Smooth muscle cell (in vitro differentiated cells): ENCODE data around the gene TENM4. TPM values are rescaled to one million over a fixed set of nuclear protein-coding genes. Genes with fewer than 3 reads are reported as not detected.

Source experiments
- DNase-seq: peaks from one replicate; lab custom pipeline; 2025; ENCODE audit not compliant: unreplicated experiment; lab: John Stamatoyannopoulos, UW
- H2AFZ ChIP-seq: fragments of 200-600 bp; sonication (generic); 2 replicates; pipeline ENCODE4 v1.6.0; 2016; ENCODE audit warnings: antibody characterized with exemption, low read depth, mild to moderate bottlenecking
- H3F3A ChIP-seq: fragments of 200-600 bp; sonication (generic); 2 replicates; pipeline ENCODE4 v1.6.0; 2017; ENCODE audit warnings: antibody characterized with exemption, low read depth
- H3K27ac ChIP-seq: fragments of 200-600 bp; sonication (generic); 2 replicates; pipeline ENCODE4 v1.5.1; 2016; ENCODE audit warnings: low read depth, mild to moderate bottlenecking
- H3K27me3 ChIP-seq: fragments of 200-600 bp; sonication (generic); 2 replicates; pipeline ENCODE4 v1.6.1; 2016; ENCODE audit warnings: low read depth, mild to moderate bottlenecking
- H3K36me3 ChIP-seq: fragments of 200-600 bp; sonication (generic); 2 replicates; pipeline ENCODE4 v1.5.1; 2016; ENCODE audit warnings: low read depth
- H3K4me1 ChIP-seq: fragments of 200-600 bp; sonication (generic); 2 replicates; pipeline ENCODE4 v1.5.1; 2016; ENCODE audit warnings: low read depth
- H3K4me2 ChIP-seq: fragments of 200-600 bp; sonication (generic); 2 replicates; pipeline ENCODE4 v1.6.0; 2016; ENCODE audit warnings: mild to moderate bottlenecking
- H3K4me3 ChIP-seq: fragments of 200-600 bp; sonication (generic); 2 replicates; pipeline ENCODE4 v1.5.1; 2016; ENCODE audit warnings: mild to moderate bottlenecking
- H3K79me2 ChIP-seq: fragments of 200-600 bp; sonication (generic); 2 replicates; pipeline ENCODE4 v1.6.0; 2016; ENCODE audit warnings: low read depth, mild to moderate bottlenecking
- H3K9ac ChIP-seq: fragments of 200-600 bp; sonication (generic); 2 replicates; pipeline ENCODE4 v1.6.0; 2016; ENCODE audit warnings: low read depth
- H3K9me3 ChIP-seq: fragments of 200-600 bp; sonication (generic); replicated peaks from 2 replicates; pipeline ENCODE4 v1.5.1; 2016; ENCODE audit warnings: low read depth
- H4K20me1 ChIP-seq: fragments of 200-600 bp; sonication (generic); 2 replicates; pipeline ENCODE4 v1.6.0; 2016; ENCODE audit warnings: low read depth
- CTCF ChIP-seq: fragments of 200-600 bp; sonication (generic); IDR thresholded peaks from 2 replicates; pipeline ENCODE4 v1.5.1; 2017; ENCODE audit warnings: borderline replicate concordance, mild to moderate bottlenecking, antibody characterized with exemption; ENCODE audit not compliant: insufficient read depth, poor library complexity, severe bottlenecking
- WGBS: methylation state at CpG from one replicate; pipeline ENCODE4 v1.1.7; 2016; ENCODE audit warnings: low lambda C conversion rate; 5-methylcytosine and 5-hydroxymethylcytosine counted together
- polyA plus RNA-seq: library from polyadenylated mRNA; unstranded; fragments of >200 nt; fragmentation: Nextera tagmentation; extraction: Ambion mirVana; gene quantifications from 2 replicates; pipeline ENCODE4 v1.2.1, GENCODE V29; 2016
- total RNA-seq: library from RNA; depleted of rRNA; stranded (reverse); fragments of >200 nt; gene quantifications from 2 replicates; pipeline ENCODE4 v1.2.3, GENCODE V29; 2014

Gene TENM4
- total and polyA plus RNA-seq, 2 experiments from 2014 or later = 31.6 to 38.2 TPM

- no peak overlapping the region for H3K4me3 ChIP-seq
- H3K4me1 ChIP-seq = peaks cover 6% of the 10 kb centered on the region
- no peak overlapping the region for H2AFZ ChIP-seq
- H3F3A ChIP-seq = no peaks in the 10 kb centered on the region
- no peaks in the 10 kb centered on the region for H3K27me3 ChIP-seq
- no peaks in the 10 kb centered on the region for H3K79me2 ChIP-seq
- no peaks in the 10 kb centered on the region for H4K20me1 ChIP-seq
- no peak overlapping the region for H3K27ac ChIP-seq
- no peaks in the 10 kb centered on the region for H3K36me3 ChIP-seq
- DNase-seq = no peak
- H3K9me3 ChIP-seq = no peaks in the 10 kb centered on the region
- H3K4me2 ChIP-seq = no peak overlapping the region
- WGBS = 22% methylated on average over 6 of the region's 6 CpGs
- no peak for TF ChIP-seq CTCF
- H3K9ac ChIP-seq = no peak overlapping the region
Measured at GRCh38 chr11:79212741-79213190, 228.1 kb downstream of the TENM4 start.

GRCh38 chr11:79209540-79210266 is 231.1 kb downstream of the TENM4 start:
- H3K4me2 ChIP-seq = no peak overlapping the region

GRCh38 chr11:79208126-79208525 is 232.7 kb downstream of the TENM4 start:
- no peak overlapping the region for H3K9ac ChIP-seq
- no peak for DNase-seq
- WGBS = 87% methylated on average over 2 of the region's 2 CpGs
- no peak overlapping the region for H2AFZ ChIP-seq
- H3K36me3 ChIP-seq = no peaks in the 10 kb centered on the region
- peaks cover 5% of the 10 kb centered on the region for H3K4me1 ChIP-seq
- no peak overlapping the region for H3K27ac ChIP-seq
- H3K4me3 ChIP-seq = no peak overlapping the region
- no peaks in the 10 kb centered on the region for H3K79me2 ChIP-seq
- no peaks in the 10 kb centered on the region for H3F3A ChIP-seq
- no peak overlapping the region for H3K4me2 ChIP-seq
- H4K20me1 ChIP-seq = peaks cover 4% of the 10 kb centered on the region
- TF ChIP-seq CTCF = no peak
- no peaks in the 10 kb centered on the region for H3K9me3 ChIP-seq
- H3K27me3 ChIP-seq = no peaks in the 10 kb centered on the region

More at GRCh38 chr11:79209540-79210266, 231.1 kb downstream of the TENM4 start:
- Histone ChIP-seq H3K79me2 (no peaks in the 10 kb centered on the region), H4K20me1 (no peaks in the 10 kb centered on the region), H3K27me3 (no peaks in the 10 kb centered on the region), H3K4me3 (no peak overlapping the region), H3F3A (no peaks in the 10 kb centered on the region), H3K9ac (no peak overlapping the region), H3K4me1 (peaks cover 6% of the 10 kb centered on the region), H3K9me3 (no peaks in the 10 kb centered on the region), H2AFZ (no peak overlapping the region), H3K27ac (no peak overlapping the region), H3K36me3 (no peaks in the 10 kb centered on the region)
- no peak for DNase-seq
- no peak for TF ChIP-seq CTCF
- 84% methylated on average over 6 of the region's 6 CpGs for WGBS

- H3F3A ChIP-seq = no peaks in the 10 kb centered on the region
- H3K4me3 ChIP-seq = no peak overlapping the region
- TF ChIP-seq CTCF = no peak
- no peak overlapping the region for H2AFZ ChIP-seq
- no peaks in the 10 kb centered on the region for H3K79me2 ChIP-seq
- H3K27ac ChIP-seq = no peak overlapping the region
- H3K36me3 ChIP-seq = no peaks in the 10 kb centered on the region
- no peaks in the 10 kb centered on the region for H3K9me3 ChIP-seq
- no peak for DNase-seq
- H3K4me1 ChIP-seq = no peaks in the 10 kb centered on the region
- WGBS = 75% methylated on average over 4 of the region's 4 CpGs
- no peak overlapping the region for H3K4me2 ChIP-seq
- no peak overlapping the region for H3K9ac ChIP-seq
- H3K27me3 ChIP-seq = no peaks in the 10 kb centered on the region
- peaks cover 4% of the 10 kb centered on the region for H4K20me1 ChIP-seq
Measured at GRCh38 chr11:79206951-79207350, 233.9 kb downstream of the TENM4 start.
